Measurements from ENCODE around the gene CAPZB.

The CAPZB gene

GRCh38 chr1:19397217-19397945, 88.0 kb downstream of the CAPZB start:
- TF ChIP-seq CTCF (conservative IDR thresholded peaks at IDR 0.05; ENCODE audit: low read depth, low read length), result no peak
- peak; percentile 26 for DNase-seq (ENCODE audit: low read depth)
- no peak overlapping the region for H3K4me3 ChIP-seq (ENCODE audit: low read depth, low read length)

- no peak overlapping the region for H3K4me3 ChIP-seq (ENCODE audit: low read depth, low read length)
These were observed 89.1 kb downstream of the CAPZB start for GRCh38 chr1:19396280-19396679.

GRCh38 chr1:19395678-19396192, 89.6 kb downstream of the CAPZB start:
- H3K4me3 ChIP-seq (ENCODE audit: low read depth, low read length), result no peak overlapping the region
- DNase-seq (ENCODE audit: low read depth), result peak; percentile 21
- TF ChIP-seq CTCF (conservative IDR thresholded peaks at IDR 0.05; ENCODE audit: low read depth, low read length), result peak; percentile 15

More at GRCh38 chr1:19396280-19396679, 89.1 kb downstream of the CAPZB start:
- no peak for DNase-seq (ENCODE audit: low read depth)
- no peak for TF ChIP-seq CTCF (conservative IDR thresholded peaks at IDR 0.05; ENCODE audit: low read depth, low read length)

- no peak overlapping the region for H3K4me3 ChIP-seq (ENCODE audit: low read depth, low read length)
- TF ChIP-seq CTCF (conservative IDR thresholded peaks at IDR 0.05; ENCODE audit: low read depth, low read length), result no peak
- DNase-seq (ENCODE audit: low read depth), result no peak
These were observed 92.3 kb downstream of the CAPZB start for GRCh38 chr1:19393046-19393445.

- H3K4me3 ChIP-seq (ENCODE audit: low read depth, low read length), result no peak overlapping the region
- no peak for DNase-seq (ENCODE audit: low read depth)
- no peak for TF ChIP-seq CTCF (conservative IDR thresholded peaks at IDR 0.05; ENCODE audit: low read depth, low read length)
These were observed 93.1 kb downstream of the CAPZB start for GRCh38 chr1:19392221-19392620.

GRCh38 chr1:19391596-19391981, 93.8 kb downstream of the CAPZB start:
- TF ChIP-seq CTCF (conservative IDR thresholded peaks at IDR 0.05; ENCODE audit: low read depth, low read length), result no peak
- H3K4me3 ChIP-seq (ENCODE audit: low read depth, low read length), result no peak overlapping the region
- no peak for DNase-seq (ENCODE audit: low read depth)

All from choroid plexus epithelial cell (primary cell).